ENCODE results near the gene SNCB.

The SNCB gene

GRCh38 chr5:176644294-176644693, 14.0 kb upstream of the SNCB start:
- no peak for DNase-seq (ENCODE audit: low read depth)

DNA sequence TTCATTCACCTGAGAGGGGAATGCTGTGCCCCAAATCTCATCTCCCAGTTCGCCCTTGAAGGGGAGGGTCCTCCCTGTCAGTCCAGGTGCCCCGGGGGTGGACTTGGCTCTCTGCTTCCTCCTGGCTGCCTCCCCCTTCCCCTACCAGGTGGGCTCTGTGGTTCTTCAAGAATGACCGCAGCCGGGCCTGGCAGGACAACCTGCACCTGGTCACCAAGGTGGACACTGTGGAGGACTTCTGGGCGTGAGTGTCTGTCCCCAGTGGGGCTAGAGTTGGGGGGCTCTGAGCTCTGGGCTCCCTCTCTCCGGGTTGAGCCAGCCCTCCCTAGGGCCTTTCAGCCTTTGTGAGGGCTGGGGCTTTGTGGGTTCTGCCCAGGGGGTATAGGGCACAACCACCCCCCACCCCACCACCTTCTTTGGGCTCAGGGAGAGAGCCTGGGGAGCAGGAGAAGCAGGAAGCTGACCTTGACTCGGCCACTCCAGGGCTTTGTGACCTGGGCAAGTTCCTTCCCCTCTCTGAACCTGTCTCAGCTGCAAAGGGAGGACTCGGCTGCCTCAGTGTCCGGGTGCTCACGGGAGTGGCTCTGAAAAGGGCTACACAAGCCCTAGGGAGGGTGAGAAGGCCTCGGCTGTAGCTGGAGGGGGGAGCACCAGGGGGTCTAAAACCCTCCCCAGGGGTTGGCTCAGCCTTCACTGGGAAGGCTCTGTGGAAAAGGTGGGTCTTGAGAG, 13.3 kb upstream of the SNCB start:
- DNase-seq (ENCODE audit: low read depth), result no peak

DNA sequence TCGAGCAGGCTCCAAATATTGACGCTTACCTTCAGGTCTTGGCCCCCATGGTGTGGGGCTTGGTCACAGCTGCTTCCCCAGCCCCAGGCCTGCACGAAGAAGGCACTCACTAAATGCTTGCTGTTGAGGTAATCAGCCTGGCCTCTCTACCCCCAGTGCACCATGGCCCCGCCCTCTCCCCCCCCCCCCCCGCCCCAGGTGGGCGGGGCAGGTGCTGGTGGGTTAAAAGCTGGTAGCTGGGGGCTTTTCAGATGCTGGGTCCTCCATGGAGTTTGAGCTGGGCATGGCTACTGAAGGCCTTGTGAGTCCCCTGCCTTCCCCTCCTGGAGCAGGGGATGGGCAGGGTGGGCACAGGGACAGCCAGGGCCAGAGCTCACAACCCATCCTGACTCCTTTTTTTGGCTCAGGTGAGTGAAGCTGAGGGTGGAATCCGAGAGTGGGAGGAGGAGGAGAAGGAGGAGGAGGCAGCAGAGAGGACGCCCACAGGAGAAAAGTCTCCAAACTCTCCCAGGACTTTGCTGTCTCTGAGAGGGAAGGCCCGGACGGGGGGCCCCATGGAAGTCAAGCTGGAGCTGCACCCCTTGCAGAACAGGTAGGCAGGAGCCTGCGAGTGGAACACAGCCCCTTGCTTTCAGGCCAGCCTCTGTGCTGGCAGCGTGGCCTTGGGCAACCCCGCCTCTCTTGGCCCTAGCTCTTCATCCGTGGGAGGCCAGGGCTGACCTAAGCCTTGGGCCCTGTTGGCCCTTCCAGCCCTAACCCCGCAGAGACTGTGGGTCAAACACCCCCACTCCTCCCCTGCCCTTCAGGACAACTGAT, 12.5 kb upstream of the SNCB start:
- DNase-seq (ENCODE audit: low read depth), result no peak

- no peak for DNase-seq (ENCODE audit: low read depth)
Observed at GRCh38 chr5:176640616-176641015, 10.3 kb upstream of the SNCB start.

DNA sequence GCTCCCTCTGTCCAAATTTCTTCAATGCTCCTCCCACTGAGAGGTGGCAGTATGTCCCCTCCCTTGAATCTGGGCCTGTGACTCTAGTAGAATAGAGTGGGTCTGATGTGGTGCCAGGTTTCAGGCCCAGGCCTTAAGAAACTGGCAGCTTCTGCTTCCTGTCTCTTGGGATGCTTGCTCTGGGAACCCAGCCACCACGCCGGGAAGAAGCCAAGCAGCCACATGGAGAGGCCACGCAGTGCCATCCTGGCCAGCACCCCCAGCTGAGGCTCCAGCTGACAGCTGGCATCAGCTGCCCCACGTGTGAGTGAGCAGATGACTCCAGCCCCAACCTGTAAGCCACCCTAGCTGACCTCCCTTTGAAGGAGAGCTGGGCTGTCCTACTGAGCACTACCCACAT, 9.6 kb upstream of the SNCB start:
- DNase-seq (ENCODE audit: low read depth), result no peak

- DNase-seq (ENCODE audit: low read depth), result no peak
Observed at GRCh38 chr5:176639208-176639607, 8.9 kb upstream of the SNCB start.

GRCh38 chr5:176638437-176638836, 8.1 kb upstream of the SNCB start:
- no peak for DNase-seq (ENCODE audit: low read depth)

DNA sequence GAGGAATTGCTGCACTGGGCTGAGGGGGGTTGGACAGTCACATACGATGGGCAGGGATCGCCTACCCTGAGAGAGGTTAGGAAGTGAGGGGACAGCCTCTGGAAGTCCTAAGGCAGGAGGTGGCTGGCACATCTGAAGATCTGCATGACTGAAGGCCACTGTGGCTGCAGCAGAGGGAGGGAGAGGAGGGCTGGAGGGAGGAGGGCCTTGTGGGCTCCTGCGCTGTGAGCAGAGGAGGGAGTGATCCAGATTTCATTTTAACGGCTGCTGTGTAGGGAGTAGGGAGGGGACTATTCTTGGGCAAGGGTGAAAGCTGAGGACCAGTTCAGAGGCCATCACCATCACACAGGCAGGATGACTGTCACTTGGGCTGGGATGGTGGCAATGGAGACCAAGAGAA, 7.2 kb upstream of the SNCB start:
- no peak for DNase-seq (ENCODE audit: low read depth)

GRCh38 chr5:176636426-176636825, 6.1 kb upstream of the SNCB start:
- DNase-seq (ENCODE audit: low read depth), result no peak

GRCh38 chr5:176633598-176633997, 3.3 kb upstream of the SNCB start:
- no peak for DNase-seq (ENCODE audit: low read depth)

GRCh38 chr5:176632745-176633144, 2.4 kb upstream of the SNCB start:
- no peak for DNase-seq (ENCODE audit: low read depth)

DNA sequence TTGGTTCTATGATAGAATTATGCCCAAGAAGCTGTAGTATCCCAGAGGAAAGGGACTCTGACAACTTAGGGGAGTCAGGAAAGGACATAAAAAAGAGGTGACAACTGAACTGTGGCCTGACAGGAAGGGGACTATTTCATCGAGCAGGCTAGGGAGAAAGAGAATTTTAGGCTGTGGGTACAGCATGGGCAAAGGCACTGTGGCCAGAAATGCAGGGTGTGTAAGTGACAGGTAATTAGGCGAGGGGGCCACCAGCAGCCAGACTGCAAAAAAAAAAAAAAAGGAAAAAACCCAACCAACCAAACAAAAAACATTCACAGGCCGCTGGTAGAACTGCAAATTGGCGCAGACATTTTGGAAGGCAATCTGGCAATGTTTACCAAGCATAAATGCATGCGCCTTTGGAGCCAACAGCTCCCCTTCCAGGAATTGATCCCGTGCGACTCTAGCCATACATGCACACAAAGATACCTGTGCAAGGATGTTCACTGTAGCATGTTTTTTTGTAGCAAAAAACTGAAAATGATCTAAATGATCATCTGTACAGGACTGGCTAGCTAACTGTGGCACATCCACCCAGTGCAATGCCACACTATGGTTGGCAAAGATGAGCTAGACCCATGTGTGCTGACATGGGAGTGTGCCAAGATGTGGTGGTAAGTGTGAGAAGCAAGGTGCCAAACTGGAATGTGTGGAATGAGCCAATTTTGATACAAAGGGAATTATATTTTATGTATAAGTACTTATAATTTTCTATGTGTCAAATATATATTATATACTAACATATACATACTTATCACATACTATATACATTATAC, 1.3 kb upstream of the SNCB start:
- DNase-seq (ENCODE audit: low read depth), result no peak

DNA sequence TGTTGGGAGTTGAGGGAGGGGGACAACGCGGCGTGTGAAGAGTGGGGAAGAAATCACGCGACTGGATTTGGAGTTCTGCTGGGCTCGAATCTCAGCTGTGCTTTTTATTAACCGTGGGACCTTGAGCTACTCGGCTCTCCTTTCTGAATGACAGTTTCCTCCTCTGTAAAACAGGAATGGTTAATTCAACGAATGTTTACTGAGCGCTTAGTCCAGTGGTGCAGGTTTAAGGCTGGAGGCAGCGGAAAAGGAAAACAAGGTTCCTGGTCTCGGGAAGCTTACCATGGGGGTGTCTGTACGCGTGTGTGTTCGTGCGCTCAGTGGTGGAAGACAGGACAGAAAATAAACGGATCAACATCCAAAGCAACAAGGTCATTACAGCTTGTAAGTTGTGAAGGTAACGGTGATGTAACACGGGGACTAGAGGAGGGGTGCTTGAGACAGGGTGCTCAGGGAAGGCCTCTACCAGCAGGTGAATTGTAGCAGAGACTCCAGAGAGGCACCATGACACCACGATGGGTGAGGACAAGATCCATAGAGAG, 418 bp upstream of the SNCB start:
- no peak for DNase-seq (ENCODE audit: low read depth)

GRCh38 chr5:176629317-176629852, 949 bp downstream of the SNCB start:
- DNase-seq (ENCODE audit: low read depth), result no peak

GRCh38 chr5:176628406-176629228, 1.7 kb downstream of the SNCB start:
- DNase-seq (ENCODE audit: low read depth), result no peak

- no peak for DNase-seq (ENCODE audit: low read depth)
Observed at GRCh38 chr5:176627582-176627981, 2.8 kb downstream of the SNCB start.

- DNase-seq (ENCODE audit: low read depth), result no peak
Observed at GRCh38 chr5:176626876-176627236, 3.5 kb downstream of the SNCB start.

- no peak for DNase-seq (ENCODE audit: low read depth)
Observed at GRCh38 chr5:176625966-176626875, 4.1 kb downstream of the SNCB start.

GRCh38 chr5:176625512-176625911, 4.8 kb downstream of the SNCB start:
- no peak for DNase-seq (ENCODE audit: low read depth)

DNA sequence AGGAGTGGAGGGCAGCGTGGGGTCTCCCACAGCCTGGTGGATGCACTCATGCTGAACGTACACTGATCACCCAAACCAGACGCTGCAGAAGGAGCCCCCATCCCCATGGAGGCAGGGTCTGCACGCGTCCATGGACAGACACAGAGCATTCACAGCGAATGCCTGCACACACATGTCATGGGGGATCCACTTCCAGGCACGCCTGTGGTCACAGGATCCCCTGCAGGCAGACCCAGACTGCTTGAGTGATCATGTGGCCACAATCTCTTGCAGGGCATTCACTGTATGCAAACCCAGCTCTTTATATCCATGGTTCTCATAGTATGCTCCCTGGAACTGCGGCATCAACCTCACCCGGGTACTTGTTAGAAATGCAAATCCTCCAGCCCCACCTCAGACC, 5.4 kb downstream of the SNCB start:
- DNase-seq (ENCODE audit: low read depth), result no peak
